DND-41 (cell line): ENCODE measurements around the gene ZMYND12.

ENCODE experiments used
- ATAC-seq: fragments of 200-7000 bp; cut with Tn5 transposase; 3 replicates; pipeline ENCODE4 v1.9.1; 2021; ENCODE audit warnings: low read depth; ENCODE audit not compliant: insufficient read depth
- DNase-seq: peaks from one replicate; pipeline ENCODE4 v3.0.0-alpha.2; 2020
- H2AFZ ChIP-seq: 2 replicates; pipeline ENCODE4 v1.6.0; 2012; ENCODE audit warnings: low read depth, low read length
- H3K27ac ChIP-seq: 2 replicates; pipeline ENCODE4 v1.5.1; 2012; ENCODE audit warnings: low read length, inconsistent platforms
- H3K27me3 ChIP-seq: fragments of 200-600 bp; sonication (generic); 2 replicates; pipeline ENCODE4 v1.6.0; 2012; ENCODE audit warnings: low read length, mild to moderate bottlenecking, inconsistent platforms; ENCODE audit not compliant: insufficient read depth, poor library complexity
- H3K36me3 ChIP-seq: 2 replicates; pipeline ENCODE4 v1.5.1; 2012; ENCODE audit warnings: low read length, inconsistent platforms; ENCODE audit not compliant: insufficient read depth
- H3K4me1 ChIP-seq: 2 replicates; pipeline ENCODE4 v1.5.1; 2012; ENCODE audit warnings: mild to moderate bottlenecking, low read length; ENCODE audit not compliant: insufficient read depth
- H3K4me2 ChIP-seq: 2 replicates; pipeline ENCODE4 v1.6.0; 2012; ENCODE audit warnings: mild to moderate bottlenecking, moderate library complexity, low read length, inconsistent platforms; ENCODE audit not compliant: insufficient read depth
- H3K4me3 ChIP-seq, 2 experiments: fragments of 200-600 bp in 1 of 2; shearing (Covaris generic) in 1 of 2; 2 replicates each; pipeline ENCODE4 v1.5.1; 2012 to 2016; ENCODE audit warnings: inconsistent platforms in 2 of 2, low read length in 2 of 2, mild to moderate bottlenecking in 2 of 2, low read depth in 1 of 2, moderate library complexity in 1 of 2
- H3K79me2 ChIP-seq: 2 replicates; pipeline ENCODE4 v1.6.0; 2012; ENCODE audit warnings: low read length, inconsistent platforms; ENCODE audit not compliant: insufficient read depth
- H3K9ac ChIP-seq: 2 replicates; pipeline ENCODE4 v1.6.0; 2012; ENCODE audit warnings: low read depth, mild to moderate bottlenecking, inconsistent platforms, low read length, moderate library complexity
- H3K9me3 ChIP-seq: 2 replicates; pipeline ENCODE4 v1.5.1; 2012; ENCODE audit warnings: low read length, moderate library complexity, mild to moderate bottlenecking, inconsistent platforms; ENCODE audit not compliant: insufficient read depth, severe bottlenecking
- H4K20me1 ChIP-seq: 2 replicates; pipeline ENCODE4 v1.6.0; 2012; ENCODE audit warnings: low read length; ENCODE audit not compliant: insufficient read depth
- CTCF ChIP-seq: IDR thresholded peaks from 2 replicates; pipeline ENCODE4 v1.5.1; 2012; ENCODE audit warnings: borderline replicate concordance, low read length, moderate library complexity, mild to moderate bottlenecking; ENCODE audit not compliant: poor library complexity, severe bottlenecking; ENCODE audit errors: extremely low read depth
- EZH2 ChIP-seq: IDR thresholded peaks from 3 replicates; pipeline ENCODE4 v1.6.1; 2012; ENCODE audit warnings: borderline replicate concordance, low read depth, mild to moderate bottlenecking, moderate library complexity, low read length, inconsistent platforms; ENCODE audit not compliant: severe bottlenecking

The ZMYND12 gene

GRCh38 chr1:42431514-42431913, 24.3 kb downstream of the ZMYND12 start:
- no peak for TF ChIP-seq CTCF
- TF ChIP-seq EZH2, result no peak
- H3K9me3 ChIP-seq, result no peaks in the 10 kb centered on the region
- H3K9ac ChIP-seq, result no peak overlapping the region
- no peak overlapping the region for H3K4me3 ChIP-seq
- no peak overlapping the region for H2AFZ ChIP-seq
- H3K79me2 ChIP-seq, result no peaks in the 10 kb centered on the region
- ATAC-seq (no peak), DNase-seq (no peak)
- no peaks in the 10 kb centered on the region for H4K20me1 ChIP-seq
- no peaks in the 10 kb centered on the region for H3K4me1 ChIP-seq
- no peaks in the 10 kb centered on the region for H3K27me3 ChIP-seq
- no peak overlapping the region for H3K4me2 ChIP-seq
- no peak overlapping the region for H3K27ac ChIP-seq
- H3K36me3 ChIP-seq, result no peaks in the 10 kb centered on the region

- no peak for DNase-seq
Observed at GRCh38 chr1:42430286-42431135, 25.3 kb downstream of the ZMYND12 start.

DNA sequence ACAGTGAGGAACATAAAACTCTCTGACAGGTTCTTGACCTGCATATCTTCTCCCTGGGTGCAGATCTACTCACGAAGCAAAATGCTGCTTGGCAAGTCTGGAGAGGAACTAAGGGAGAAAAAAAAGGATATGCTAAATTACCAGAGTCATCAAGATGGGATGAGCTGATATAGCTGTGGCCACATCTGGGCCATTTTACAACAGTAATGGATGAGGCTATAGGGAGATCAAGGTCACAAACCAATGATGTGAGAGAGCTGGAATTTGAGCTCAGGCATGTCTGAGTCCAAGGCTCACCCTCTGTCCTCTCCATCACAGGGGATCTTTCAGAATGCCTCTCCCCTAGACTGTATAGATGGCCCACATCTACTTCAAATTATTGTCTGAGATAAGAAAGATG, 26.2 kb downstream of the ZMYND12 start:
- Histone ChIP-seq H3K79me2 (no peaks in the 10 kb centered on the region), H3K27ac (no peak overlapping the region), H3K36me3 (no peaks in the 10 kb centered on the region), H4K20me1 (no peaks in the 10 kb centered on the region), H3K27me3 (no peaks in the 10 kb centered on the region), H3K4me3 (no peak overlapping the region), H3K9ac (no peak overlapping the region), H2AFZ (no peak overlapping the region), H3K9me3 (no peaks in the 10 kb centered on the region), H3K4me1 (no peaks in the 10 kb centered on the region), H3K4me2 (no peak overlapping the region)
- ATAC-seq, result no peak
- no peak for TF ChIP-seq EZH2
- no peak for TF ChIP-seq CTCF
- DNase-seq, result no peak

More at GRCh38 chr1:42430286-42431135, 25.3 kb downstream of the ZMYND12 start:
- H3K27ac ChIP-seq, result no peak overlapping the region
- no peaks in the 10 kb centered on the region for H3K4me1 ChIP-seq
- H3K27me3 ChIP-seq, result no peaks in the 10 kb centered on the region
- H3K4me2 ChIP-seq, result no peak overlapping the region
- H2AFZ ChIP-seq, result no peak overlapping the region
- no peak overlapping the region for H3K9ac ChIP-seq
- no peak for TF ChIP-seq CTCF
- no peak for TF ChIP-seq EZH2
- no peaks in the 10 kb centered on the region for H3K79me2 ChIP-seq
- ATAC-seq, result no peak
- H3K4me3 ChIP-seq, result no peak overlapping the region
- H4K20me1 ChIP-seq, result no peaks in the 10 kb centered on the region
- no peaks in the 10 kb centered on the region for H3K36me3 ChIP-seq
- no peaks in the 10 kb centered on the region for H3K9me3 ChIP-seq
